ENCODE measurements around the gene PHYHD1. TPM values are rescaled to one million over a fixed set of nuclear protein-coding genes. Genes with fewer than 3 reads are reported as not detected.

The PHYHD1 gene
- total and polyA plus RNA-seq, 2 donors (not counting 3 experiments of a cell fraction or from before 2014, with no cell fraction given): 1.1 to 1.8 TPM

- TF ChIP-seq CTCF (IDR thresholded peaks at IDR 0.05; ENCODE audit: extremely low read depth in 1 of 2, insufficient read depth in 1 of 2, low read depth in 1 of 2, low read length in 2 of 2) (no peak), EZH2 (IDR thresholded peaks at IDR 0.05; ENCODE audit: borderline replicate concordance, low read depth, low read length, severe bottlenecking) (no peak), FOS (IDR thresholded peaks at IDR 0.05; ENCODE audit: borderline replicate concordance, insufficient read depth, low read length) (no peak), POLR2A (IDR thresholded peaks at IDR 0.05; ENCODE audit: low read depth, low read length) (no peak), JUN (IDR thresholded peaks at IDR 0.05; ENCODE audit: borderline replicate concordance, insufficient read depth, insufficient read length, low read depth) (no peak), MAX (IDR thresholded peaks at IDR 0.05; ENCODE audit: insufficient read depth, insufficient read length) (no peak), MYC (IDR thresholded peaks at IDR 0.05; ENCODE audit: low read depth, low read length) (no peak), POLR2AphosphoS5 (IDR thresholded peaks at IDR 0.05; ENCODE audit: insufficient read depth, low read depth, low read length) (no peak), GATA2 (IDR thresholded peaks at IDR 0.05; ENCODE audit: insufficient read depth, insufficient read length, low read depth, low read length) (no peak)
- Histone ChIP-seq H3K9ac (replicated peaks; ENCODE audit: extremely low read depth, insufficient read depth, low read length) (no peak overlapping the region), H3K4me2 (ENCODE audit: insufficient read depth, low read length) (no peak overlapping the region), H3K9me3 (replicated peaks; ENCODE audit: control insufficient read depth, insufficient read depth, low read length) (no peaks in the 10 kb centered on the region), H2AFZ (ENCODE audit: low read depth, low read length) (no peak overlapping the region), H3K79me2 (ENCODE audit: control insufficient read depth, insufficient read depth, low read length) (peaks cover 75% of the 10 kb centered on the region), H3K4me3 (replicated peaks in 1 of 3; ENCODE audit: insufficient read depth in 1 of 3, low read depth in 1 of 3, low read length in 3 of 3) (no peak overlapping the region), H3K27ac (ENCODE audit: insufficient read depth, low read depth, low read length) (no peak overlapping the region), H4K20me1 (replicated peaks; ENCODE audit: control insufficient read depth, extremely low read depth, insufficient read depth, low read length) (no peaks in the 10 kb centered on the region), H3K9me1 (replicated peaks; ENCODE audit: control insufficient read depth, extremely low read depth, insufficient read depth, low read length) (no peaks in the 10 kb centered on the region), H3K36me3 (ENCODE audit: control insufficient read depth in 2 of 2, extremely low read depth in 1 of 2, insufficient read depth in 2 of 2, low read length in 2 of 2) (peaks cover 17 to 42% of the 10 kb centered on the region in 2 experiments), H3K4me1 (ENCODE audit: control insufficient read depth, extremely low read depth, insufficient read depth, low read length) (peaks cover 31% of the 10 kb centered on the region), H3K27me3 (ENCODE audit: control insufficient read depth in 2 of 2, insufficient read depth in 2 of 2, low read length in 2 of 2) (no peaks in the 10 kb centered on the region)
- POLR2A ChIA-PET: interaction anchor here (0.7 kb wide), 1 partner anchor 25 kb away, joined by 3 read pairs; no protein-coding TSS in a partner anchor
- CTCF ChIA-PET: no interaction called here
- dilution Hi-C loops (cut with MboI; ENCODE audit: extremely low pct_ligation_motif_present, low sequenced_read_pairs) (no loop called here), intact Hi-C loops (cut with micrococcal nuclease) (no loop called here)
- no TSS peak for BruUV-seq (replicated peaks)
- FAIRE-seq (no peak), DNase-seq (ENCODE audit: low read depth, low spot score) (no peak)
These were observed 12.4 kb upstream of the PHYHD1 start for GRCh38 chr9:128908372-128908771.
